Effector memory CD8-positive, alpha-beta T cell (primary cell): ENCODE measurements around the gene ATP6V0A1.
A peak's percentile ranks its signal among the peaks of the same experiment; 100 is the strongest.
"Not testable (repeated sequence)": the region's sequence is repeated elsewhere in the genome, so short reads cannot be mapped to it uniquely, and the experiment has no call there.

ENCODE experiments used
- ATAC-seq: fragments of 150-1000 bp; cut with Tn5 transposase; replicated peaks from 2 replicates; pipeline ENCODE4 v1.10.0; 2021; ENCODE audit warnings: mild to moderate bottlenecking, moderate library complexity
- DNase-seq, 3 experiments: peaks; one replicate each; pipeline ENCODE4 v3.0.0; 2021
- H3K27ac Mint-ChIP-seq, 2 donors: one replicate each; pipeline ENCODE4 v1.8.0; 2022; ENCODE audit warnings: mild to moderate bottlenecking in 2 of 2, mixed read lengths in 2 of 2, moderate library complexity in 2 of 2
- H3K27me3 Mint-ChIP-seq, 2 donors: one replicate each; pipeline ENCODE4 v1.8.0; 2022; ENCODE audit warnings: mixed read lengths in 2 of 2
- H3K36me3 Mint-ChIP-seq: one replicate; pipeline ENCODE4 v1.8.0; 2022; ENCODE audit warnings: mild to moderate bottlenecking, moderate library complexity, mixed read lengths; ENCODE audit not compliant: insufficient read depth
- H3K4me1 Mint-ChIP-seq, 2 donors: one replicate each; pipeline ENCODE4 v1.8.0; 2022; ENCODE audit warnings: low read depth in 2 of 2, mixed read lengths in 2 of 2
- H3K4me3 Mint-ChIP-seq, 2 donors: one replicate each; pipeline ENCODE4 v1.8.0; 2022; ENCODE audit warnings: mild to moderate bottlenecking in 2 of 2, mixed read lengths in 2 of 2, moderate library complexity in 2 of 2
- H3K9me3 Mint-ChIP-seq, 2 donors: one replicate each; pipeline ENCODE4 v1.8.0; 2022; ENCODE audit warnings: mixed read lengths in 2 of 2
- total RNA-seq, 9 experiments: gene quantifications; one replicate each; lab custom pipeline; 2026; lab: John Stamatoyannopoulos, UW

The ATP6V0A1 gene
- 2.7 to 13.9 (median 7.0) reads per million in 9 experiments for total RNA-seq

DNA sequence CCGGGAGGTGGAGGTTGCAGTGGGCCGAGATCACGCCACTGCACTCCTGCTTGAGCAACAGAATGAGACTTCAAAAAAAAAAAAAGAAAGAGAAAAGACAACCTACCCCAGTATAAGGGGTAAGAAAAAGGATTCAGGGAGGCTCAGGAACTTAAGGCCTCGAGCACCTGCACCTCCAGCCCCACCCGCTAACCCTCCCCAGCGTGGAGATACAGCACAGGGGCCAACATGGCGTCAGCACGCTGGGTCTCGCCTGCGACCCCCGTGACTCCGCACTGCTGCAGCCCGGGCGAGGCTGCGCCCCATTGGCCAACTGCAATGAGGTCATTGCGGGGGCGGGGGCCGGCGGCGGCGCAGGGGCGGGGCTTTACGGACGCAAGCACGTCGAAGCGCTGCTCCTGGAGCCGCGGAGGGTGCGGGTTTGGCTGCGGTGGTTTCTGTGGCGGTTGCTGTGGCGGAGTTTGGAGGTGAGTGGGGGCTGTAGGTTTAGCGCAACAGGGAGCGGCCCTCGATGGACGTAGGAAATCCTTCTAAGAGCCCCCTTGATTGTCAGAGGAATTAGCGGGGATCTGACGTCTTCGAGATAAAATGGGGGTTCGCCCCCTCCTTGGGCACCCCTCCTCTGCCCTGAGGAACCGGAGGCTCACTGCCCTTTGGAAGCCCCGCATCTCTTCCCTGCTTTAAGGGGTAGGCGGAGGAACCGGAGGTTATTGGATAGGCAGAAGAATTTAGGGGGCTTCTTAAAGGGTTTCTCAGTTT, at the start of gene ATP6V0A1:
Gene ATP6V0A1, plus strand, starts transcription at position 382 of the 759 bp plus-strand sequence. CDS start 2,017 bp downstream, outside the sequence.
- Mint-ChIP-seq H3K27me3 (peaks cover 7 to 26% of the 10 kb centered on the region in 2 donors), H3K9me3 (no peaks in the 10 kb centered on the region), H3K4me3 (peak within 1 kb of the TSS; percentile 80 to 91), H3K4me1 (peaks cover 32 to 35% of the 10 kb centered on the region in 2 donors), H3K36me3 (peaks cover 34% of the 10 kb centered on the region), H3K27ac (peak within 1 kb of the TSS; percentile 44 to 90)
- DNase-seq (peak; percentile 58 to 73 (median 69)), ATAC-seq (peak; percentile 79)

DNA sequence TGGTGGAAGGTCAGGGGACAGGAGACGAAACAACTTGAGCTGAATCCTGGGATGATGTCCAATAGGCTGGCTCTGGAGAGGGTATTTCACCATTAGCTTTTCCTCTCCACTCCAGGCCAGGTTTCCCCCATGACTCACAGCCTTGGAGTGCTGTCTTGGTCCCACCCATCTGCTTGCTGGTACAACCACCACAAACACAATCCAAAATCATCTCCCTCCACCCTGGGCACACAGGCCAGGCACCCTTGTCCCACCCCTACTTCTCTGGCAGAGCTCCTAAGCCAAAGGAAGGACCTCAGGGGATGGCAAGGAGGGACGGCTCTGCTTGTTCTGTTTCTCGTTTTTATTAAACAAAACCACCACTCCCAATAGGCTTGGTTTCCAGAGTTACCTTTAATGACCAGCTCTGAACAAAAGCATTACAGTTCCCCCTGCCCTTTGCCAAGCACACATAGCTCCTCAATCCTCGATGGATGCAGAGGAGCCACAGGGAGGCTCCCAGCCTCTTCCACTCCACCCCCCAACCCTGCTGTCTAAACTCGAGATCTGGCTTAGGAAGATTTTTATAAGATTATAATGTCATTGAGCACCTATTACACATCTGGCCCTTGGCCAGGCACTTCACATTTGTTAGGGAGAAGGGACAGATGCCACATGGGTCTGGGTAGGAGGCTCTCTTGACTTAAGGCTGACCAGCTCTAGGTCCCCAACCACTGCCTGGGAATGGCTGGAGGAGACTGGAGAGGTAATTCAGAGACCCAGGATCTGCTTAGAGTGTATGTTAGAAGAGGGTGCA, 49.0 kb upstream of the ATP6V0A1 start:
- no peaks in the 10 kb centered on the region for H3K9me3 Mint-ChIP-seq
- H3K4me1 Mint-ChIP-seq, result peaks cover 3 to 6% of the 10 kb centered on the region in 2 donors
- peaks cover 0 to 6% of the 10 kb centered on the region in 2 donors for H3K27me3 Mint-ChIP-seq
- ATAC-seq, result no peak
- H3K27ac Mint-ChIP-seq, result no peak overlapping the region
- no peak for DNase-seq
- H3K36me3 Mint-ChIP-seq, result no peaks in the 10 kb centered on the region
- no peak overlapping the region for H3K4me3 Mint-ChIP-seq

DNA sequence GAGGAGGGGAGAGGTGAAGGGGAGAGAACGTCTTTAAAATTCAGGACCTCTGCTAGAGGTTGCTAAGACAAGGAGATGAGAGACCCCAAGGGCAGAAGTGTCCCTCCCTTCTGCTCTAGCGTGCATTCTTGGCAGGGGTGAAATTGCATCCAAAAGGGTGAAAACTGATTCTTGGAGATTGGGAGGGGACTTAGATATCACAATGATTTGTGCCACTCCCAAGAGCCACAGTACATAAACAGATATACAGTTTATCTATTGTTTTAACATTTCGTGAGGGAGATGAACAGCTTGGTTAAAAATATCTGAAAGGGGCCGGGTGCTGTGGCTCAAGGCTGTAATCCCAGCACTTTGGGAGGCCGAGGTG, 48.4 kb upstream of the ATP6V0A1 start:
- Mint-ChIP-seq H3K4me3 (no peak overlapping the region), H3K36me3 (no peaks in the 10 kb centered on the region), H3K4me1 (peaks cover 8 to 10% of the 10 kb centered on the region in 2 donors), H3K27me3 (peaks cover 0 to 6% of the 10 kb centered on the region in 2 donors), H3K9me3 (no peaks in the 10 kb centered on the region), H3K27ac (no peak overlapping the region)
- DNase-seq (no peak), ATAC-seq (no peak)

DNA sequence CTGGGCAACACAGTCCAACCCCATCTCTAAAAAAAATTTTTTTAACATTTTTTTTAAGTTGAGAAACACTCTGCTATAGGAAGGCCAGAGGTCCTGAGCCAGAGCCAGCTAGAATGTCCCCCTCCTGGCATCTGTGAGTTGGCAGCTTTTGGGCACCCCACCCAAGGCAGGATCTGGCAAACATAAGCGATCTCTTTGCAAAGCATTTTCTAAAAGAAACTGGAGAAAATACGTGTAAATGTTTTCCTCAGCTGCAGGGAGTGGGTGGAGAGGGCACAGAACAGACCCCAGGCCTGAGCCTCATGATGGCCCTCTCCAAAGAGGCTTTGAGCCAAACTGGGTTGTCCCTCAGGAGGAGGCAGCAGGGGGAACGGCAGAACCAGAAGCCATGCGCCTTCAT, 47.3 kb upstream of the ATP6V0A1 start:
- Mint-ChIP-seq H3K4me3 (no peak overlapping the region), H3K9me3 (no peaks in the 10 kb centered on the region), H3K27me3 (peaks cover 0 to 6% of the 10 kb centered on the region in 2 donors), H3K36me3 (no peaks in the 10 kb centered on the region), H3K27ac (no peak overlapping the region), H3K4me1 (peaks cover 7 to 8% of the 10 kb centered on the region in 2 donors)
- ATAC-seq, result no peak
- DNase-seq, result no peak

DNA sequence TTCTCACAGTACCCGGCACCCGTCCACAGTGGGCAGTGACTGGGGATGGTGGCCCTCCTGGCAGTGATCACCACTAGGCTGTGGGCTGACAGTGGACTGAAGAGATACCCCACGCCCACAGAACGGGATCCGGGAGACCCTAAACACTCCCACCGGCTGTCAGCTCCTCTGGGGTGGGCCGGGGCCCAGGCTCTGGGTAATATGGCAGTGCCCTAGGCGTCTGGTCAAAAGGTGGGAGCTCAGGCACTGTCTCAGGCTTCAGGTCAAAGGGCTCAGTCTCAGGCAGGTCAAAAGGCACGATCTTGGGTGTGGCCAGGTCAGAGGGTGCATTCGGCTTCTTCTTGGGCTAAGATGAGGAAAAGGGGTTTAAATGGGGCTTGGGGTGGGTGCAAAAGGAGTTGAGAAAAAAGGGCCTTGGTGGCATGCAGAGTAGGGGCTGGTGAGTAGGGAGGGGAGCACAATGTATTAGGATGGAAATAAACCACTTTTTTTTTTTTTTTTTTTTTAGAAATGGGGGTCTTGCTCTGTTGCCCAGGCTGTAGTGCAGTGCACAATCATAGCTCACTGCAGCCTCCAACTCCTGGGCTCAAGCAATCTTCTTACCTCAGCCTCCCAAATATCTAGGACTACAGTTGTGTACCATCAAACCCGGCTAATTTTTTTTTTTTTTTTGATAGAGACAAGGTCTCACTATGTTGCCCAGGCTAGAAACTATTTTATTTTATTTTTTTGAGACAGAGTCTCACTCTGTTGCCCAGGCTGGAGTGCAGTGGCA, 46.6 kb upstream of the ATP6V0A1 start:
- no peak overlapping the region for H3K27ac Mint-ChIP-seq
- no peak overlapping the region for H3K4me3 Mint-ChIP-seq
- H3K27me3 Mint-ChIP-seq, result peaks cover 0 to 6% of the 10 kb centered on the region in 2 donors
- H3K36me3 Mint-ChIP-seq, result no peaks in the 10 kb centered on the region
- no peak for DNase-seq
- ATAC-seq, result no peak
- H3K4me1 Mint-ChIP-seq, result peaks cover 7 to 8% of the 10 kb centered on the region in 2 donors
- H3K9me3 Mint-ChIP-seq, result no peaks in the 10 kb centered on the region

DNA sequence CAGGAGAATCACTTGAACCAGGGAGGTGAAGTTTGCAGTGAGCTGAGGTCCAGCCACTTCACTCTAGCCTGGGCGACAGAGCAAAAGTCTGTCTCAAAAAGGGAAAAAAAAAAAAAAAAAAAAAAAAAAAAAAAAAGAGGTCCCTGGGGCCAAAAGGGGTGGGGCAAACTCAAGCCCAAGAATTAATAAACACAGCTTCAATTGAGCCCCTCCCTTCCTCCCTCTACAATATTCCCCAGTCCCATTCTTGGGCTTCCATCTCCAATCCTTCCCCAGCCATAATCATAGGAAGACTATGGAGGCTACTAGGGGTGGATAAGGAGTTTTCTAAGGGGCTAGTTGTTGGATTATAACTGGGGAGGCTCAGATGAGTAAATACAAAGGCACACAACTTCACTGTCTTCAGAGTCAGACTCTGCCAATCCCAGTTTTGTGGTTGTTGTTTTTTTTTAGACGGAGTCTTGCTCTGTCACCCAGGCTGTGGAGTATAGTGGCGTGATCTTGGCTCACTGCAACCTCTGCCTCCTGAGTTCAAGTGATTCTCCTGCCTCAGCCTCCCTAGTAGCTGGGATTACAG, 45.1 kb upstream of the ATP6V0A1 start:
- H3K4me3 Mint-ChIP-seq, result no peak overlapping the region
- no peak overlapping the region for H3K27ac Mint-ChIP-seq
- DNase-seq (no peak), ATAC-seq (no peak)
- H3K27me3 Mint-ChIP-seq, result peaks cover 0 to 6% of the 10 kb centered on the region in 2 donors
- no peaks in the 10 kb centered on the region for H3K36me3 Mint-ChIP-seq
- H3K9me3 Mint-ChIP-seq, result no peaks in the 10 kb centered on the region
- H3K4me1 Mint-ChIP-seq, result peaks cover 4 to 5% of the 10 kb centered on the region in 2 donors

DNA sequence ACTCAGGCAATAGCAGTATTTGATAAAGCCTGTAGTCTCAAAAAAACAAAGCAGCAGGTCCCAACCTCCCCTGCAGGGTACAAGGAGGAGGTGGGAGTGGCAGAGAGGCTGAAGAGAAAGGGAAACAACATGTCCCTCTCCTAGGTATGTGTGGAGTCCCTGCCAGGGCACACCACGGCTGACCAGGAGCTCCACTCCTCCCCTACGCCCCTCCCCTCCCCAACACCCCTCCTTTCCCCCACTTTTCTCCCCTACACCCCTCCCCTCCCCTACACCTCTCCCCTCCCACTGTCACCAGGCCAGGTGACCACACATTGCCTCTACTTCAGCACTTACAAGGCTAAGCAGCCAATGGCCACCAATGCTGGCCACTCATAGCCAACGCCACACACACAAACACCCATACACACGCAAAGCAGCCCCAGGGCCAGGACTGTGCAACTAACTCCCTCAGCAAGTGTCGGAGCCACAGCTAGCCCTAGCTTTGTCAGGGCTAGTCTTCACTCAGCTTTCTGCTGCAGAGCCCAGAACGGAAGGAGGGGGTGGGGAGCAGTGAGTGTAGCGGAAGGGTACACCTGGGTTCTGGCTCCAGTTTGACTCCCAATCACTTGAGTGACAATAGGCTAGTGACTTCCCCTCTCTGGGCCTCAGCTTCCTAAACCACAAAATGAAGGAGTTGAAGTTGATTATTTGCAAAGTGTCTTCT, 43.8 kb upstream of the ATP6V0A1 start:
- no peak overlapping the region for H3K27ac Mint-ChIP-seq
- no peak for DNase-seq
- no peaks in the 10 kb centered on the region for H3K9me3 Mint-ChIP-seq

DNA sequence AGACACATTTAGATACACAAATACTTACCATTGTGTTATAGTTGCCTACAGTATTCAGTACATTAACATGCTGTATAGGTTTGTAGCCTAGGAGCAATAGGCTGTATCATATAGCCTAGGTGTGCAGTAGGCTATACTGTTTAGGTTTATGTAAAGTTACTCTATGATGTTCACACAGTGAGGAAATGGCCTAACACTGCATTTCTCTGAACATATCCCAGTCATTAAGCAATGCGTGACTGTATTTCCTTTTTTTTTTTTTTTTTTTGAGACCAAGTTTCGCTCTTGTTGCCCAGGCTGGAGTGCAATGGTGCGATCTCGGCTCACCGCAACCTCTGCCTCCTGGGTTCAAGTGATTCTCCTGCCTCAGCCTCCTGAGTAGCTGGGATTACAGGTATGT, 40.7 kb upstream of the ATP6V0A1 start:
- peaks cover 11 to 14% of the 10 kb centered on the region in 2 donors for H3K4me1 Mint-ChIP-seq
- peaks cover 20 to 30% of the 10 kb centered on the region in 2 donors for H3K27me3 Mint-ChIP-seq
- H3K9me3 Mint-ChIP-seq, H3K27ac Mint-ChIP-seq, ATAC-seq, H3K4me3 Mint-ChIP-seq, DNase-seq, H3K36me3 Mint-ChIP-seq: not testable (repeated sequence)

More for the DNA sequence above, 43.8 kb upstream of the ATP6V0A1 start:
- ATAC-seq, result peak; percentile 46
- H3K4me3 Mint-ChIP-seq, result peak overlapping the region in 1 of 2 donors; percentile 58
- no peaks in the 10 kb centered on the region for H3K36me3 Mint-ChIP-seq
- peaks cover 0 to 7% of the 10 kb centered on the region in 2 donors for H3K27me3 Mint-ChIP-seq
- H3K4me1 Mint-ChIP-seq, result peaks cover 4 to 5% of the 10 kb centered on the region in 2 donors

DNA sequence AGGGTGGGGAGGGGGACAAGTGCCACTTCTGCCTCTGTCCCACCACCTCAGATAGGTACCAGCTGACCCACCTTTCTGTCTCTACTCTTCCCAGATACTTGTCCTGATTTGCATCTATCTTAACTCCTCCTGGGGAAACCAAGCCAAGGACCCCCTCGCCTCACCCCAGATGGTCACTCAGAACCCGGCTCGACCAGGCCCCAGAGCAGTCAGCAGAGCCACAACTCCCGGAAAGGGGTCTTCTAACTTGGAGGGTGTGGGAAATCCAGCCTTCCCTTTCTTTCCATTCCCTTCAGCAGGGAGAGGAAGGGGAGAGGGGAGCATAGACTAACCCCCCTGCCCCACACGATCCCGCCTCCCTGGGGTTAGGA, 37.6 kb upstream of the ATP6V0A1 start:
- no peak overlapping the region for H3K27ac Mint-ChIP-seq

DNA sequence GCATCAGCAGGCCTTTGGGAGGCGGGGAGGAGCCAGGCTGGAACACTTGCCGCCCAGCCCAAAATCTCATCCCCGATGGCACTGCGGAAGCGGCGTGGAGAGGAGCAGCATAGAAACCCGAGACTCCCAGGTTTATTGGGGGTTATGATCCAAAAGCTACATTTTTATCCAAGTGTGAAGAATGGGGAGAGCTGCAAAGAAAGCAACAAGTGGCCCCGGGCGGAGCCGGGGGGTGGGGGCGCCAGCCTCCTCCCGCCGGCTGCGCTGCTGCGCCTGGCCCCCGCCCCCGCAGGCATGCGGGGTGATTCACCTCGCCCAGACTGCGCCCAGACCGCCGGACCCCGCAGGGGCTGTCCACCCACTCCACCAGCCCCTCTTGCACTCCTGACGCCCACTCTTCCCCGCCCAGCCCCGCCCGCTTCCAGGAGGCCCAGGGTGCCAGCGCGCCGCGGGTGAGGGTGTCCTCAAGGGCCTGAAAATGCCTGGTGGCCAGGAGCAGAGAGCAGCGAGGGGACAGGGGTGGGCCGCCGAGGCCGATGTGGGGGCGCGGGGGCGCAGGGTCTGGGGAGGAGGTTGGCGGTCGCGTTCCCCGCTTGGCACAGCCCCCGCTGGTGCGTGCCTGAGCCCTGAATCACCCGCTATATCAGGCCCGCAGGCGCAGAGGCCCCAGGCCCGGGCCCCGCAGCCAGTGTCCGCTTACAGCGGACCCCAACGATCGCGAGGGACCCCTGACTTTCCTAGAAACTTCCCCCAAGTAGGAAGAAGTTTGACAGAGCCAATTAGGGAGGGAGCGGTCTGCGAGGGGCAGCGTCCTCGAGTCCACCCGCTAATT, 37.0 kb upstream of the ATP6V0A1 start:
- Mint-ChIP-seq H3K27ac (no peak overlapping the region), H3K9me3 (no peaks in the 10 kb centered on the region), H3K4me3 (peak overlapping the region; percentile 72 to 84), H3K27me3 (peaks cover 29 to 50% of the 10 kb centered on the region in 2 donors), H3K36me3 (no peaks in the 10 kb centered on the region), H3K4me1 (peaks cover 9 to 12% of the 10 kb centered on the region in 2 donors)
- DNase-seq (no peak), ATAC-seq (no peak)

More for the DNA sequence above, 37.6 kb upstream of the ATP6V0A1 start:
- peak overlapping the region; percentile 56 to 70 for H3K4me3 Mint-ChIP-seq
- DNase-seq (no peak), ATAC-seq (no peak)
- no peaks in the 10 kb centered on the region for H3K36me3 Mint-ChIP-seq
- no peaks in the 10 kb centered on the region for H3K9me3 Mint-ChIP-seq
- peaks cover 29 to 50% of the 10 kb centered on the region in 2 donors for H3K27me3 Mint-ChIP-seq
- H3K4me1 Mint-ChIP-seq, result peaks cover 9 to 12% of the 10 kb centered on the region in 2 donors

DNA sequence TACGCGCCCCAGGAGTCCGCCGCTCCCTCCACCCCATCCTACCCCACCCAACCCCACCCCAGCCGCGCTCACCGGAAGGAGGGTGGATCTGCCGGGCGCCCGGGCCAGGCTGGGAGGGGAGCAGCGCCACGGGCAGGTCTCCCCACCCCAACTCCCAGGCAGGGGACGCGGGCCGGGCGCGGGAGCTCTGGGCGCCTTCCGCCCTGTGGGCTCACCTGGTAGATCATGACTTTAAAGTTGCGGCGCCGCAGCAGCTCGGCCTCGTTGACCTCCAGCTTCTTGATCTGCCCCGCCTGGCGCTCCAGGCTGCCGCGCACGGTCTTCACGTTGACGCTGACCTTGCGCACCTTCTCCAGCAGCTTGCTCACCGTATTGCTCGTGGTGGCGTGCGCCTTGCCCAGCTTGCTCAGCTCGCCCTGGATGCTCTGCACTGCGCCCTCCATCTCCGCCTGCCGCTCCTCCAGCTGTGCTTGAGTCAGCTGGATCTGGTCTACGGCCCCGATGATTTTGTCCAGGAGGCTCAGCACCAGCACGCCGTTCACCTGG, 36.2 kb upstream of the ATP6V0A1 start:
- peak; percentile 67 for ATAC-seq
- Mint-ChIP-seq H3K4me1 (peaks cover 9 to 12% of the 10 kb centered on the region in 2 donors), H3K9me3 (no peaks in the 10 kb centered on the region), H3K4me3 (peak overlapping the region; percentile 84), H3K27ac (no peak overlapping the region), H3K36me3 (no peaks in the 10 kb centered on the region), H3K27me3 (peaks cover 29 to 52% of the 10 kb centered on the region in 2 donors)
- peak in 2 of 3 experiments; percentile 17 to 20 for DNase-seq
